HT-29 (cell line): ENCODE results near the gene CHCHD4. TPM values are rescaled to one million over a fixed set of nuclear protein-coding genes. Genes with fewer than 3 reads are reported as not detected.

ENCODE experiments used
- DNase-seq: peaks from one replicate; pipeline ENCODE4 v3.0.0-alpha.2; 2015; ENCODE audit warnings: low spot score
- total RNA-seq: library from RNA; depleted of rRNA; stranded (reverse); fragments of >200 nt; shearing (Covaris generic); gene quantifications from 2 replicates; pipeline ENCODE4 v1.2.3, GENCODE V29; 2014; rRNA removed

CHCHD4 gene
- 11.7 and 15.1 TPM in 2 replicates for total RNA-seq

DNA sequence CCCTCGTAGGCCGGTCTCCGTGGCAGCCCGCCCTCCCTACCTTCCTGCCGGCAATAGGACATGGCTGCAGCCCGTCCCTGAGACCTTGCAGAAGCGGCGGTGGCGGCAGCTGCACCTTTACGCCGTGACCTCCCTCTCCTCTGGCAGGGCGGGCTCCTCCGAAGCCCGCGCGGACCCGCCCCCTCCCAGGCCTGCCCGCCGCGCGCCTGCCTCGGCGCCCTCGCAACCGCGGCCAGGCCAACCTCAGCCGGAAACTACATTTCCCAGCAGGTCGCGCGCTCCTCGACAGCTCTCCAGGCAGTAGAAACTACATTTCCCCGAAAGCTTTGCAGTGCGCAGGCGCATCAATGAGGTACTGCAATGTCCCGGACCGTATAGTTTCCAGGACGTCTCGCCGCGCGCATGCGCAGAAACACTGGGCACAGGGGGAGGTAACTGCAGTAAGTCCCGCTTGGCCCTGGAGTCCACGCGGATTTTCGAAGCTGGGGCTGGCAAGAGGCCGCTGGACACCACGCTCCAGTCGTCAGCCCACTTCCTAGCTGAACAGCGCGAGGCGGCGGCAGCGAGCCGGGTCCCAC, at the start of gene CHCHD4, which contains the start of gene TMEM43:
CHCHD4 (minus strand) TSS at position 256 of the 578 bp plus-strand sequence; CDS start at position 62, 194 bp downstream.
TMEM43 (plus strand) TSS at position 438 of the 578 bp plus-strand sequence. CDS start 142 bp downstream, outside the sequence.
- peak; percentile 94 for DNase-seq

DNA sequence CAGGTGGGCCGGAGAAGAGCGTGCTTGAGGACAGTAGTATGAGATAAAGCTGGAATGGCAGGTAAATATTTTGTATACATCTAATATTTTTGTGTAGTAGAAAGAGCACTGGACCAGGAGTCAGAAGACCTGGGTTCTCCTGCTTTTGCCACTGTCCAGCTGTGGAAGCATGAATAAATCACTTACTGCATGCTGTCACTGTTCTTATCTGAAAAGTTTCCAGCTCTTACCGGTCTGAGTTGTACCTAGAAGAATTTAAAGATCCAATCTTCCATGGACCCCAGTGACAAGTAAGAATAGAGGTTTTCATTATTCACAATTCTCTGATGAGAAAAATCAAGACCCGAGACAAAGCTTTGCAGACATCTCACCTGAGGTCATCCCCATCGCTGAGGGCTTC, 47.8 kb upstream of the CHCHD4 start:
- no peak for DNase-seq

GRCh38 chr3:14170531-14171159, 46.0 kb upstream of the CHCHD4 start:
- no peak for DNase-seq

DNA sequence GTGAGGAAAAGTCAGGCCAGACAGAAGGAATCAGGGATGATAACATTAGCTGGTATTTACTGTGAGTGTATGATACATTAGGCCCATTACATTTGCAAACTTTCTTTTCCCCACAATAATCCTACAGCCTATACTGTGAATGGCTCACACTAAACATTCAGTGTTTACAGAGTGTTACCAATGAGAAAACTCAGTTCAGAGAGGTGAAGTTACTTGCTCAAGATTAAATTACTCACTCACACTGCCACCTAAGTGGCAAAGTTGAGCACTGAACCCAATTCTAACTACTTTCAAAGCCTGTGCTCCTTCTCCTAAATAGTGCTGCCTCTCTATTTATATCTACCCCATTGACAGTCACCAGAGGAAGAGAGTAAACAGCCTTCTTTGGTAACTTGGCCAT, 45.2 kb upstream of the CHCHD4 start:
- DNase-seq = no peak

- DNase-seq = no peak
Observed at GRCh38 chr3:14169435-14169834, 44.8 kb upstream of the CHCHD4 start.

DNA sequence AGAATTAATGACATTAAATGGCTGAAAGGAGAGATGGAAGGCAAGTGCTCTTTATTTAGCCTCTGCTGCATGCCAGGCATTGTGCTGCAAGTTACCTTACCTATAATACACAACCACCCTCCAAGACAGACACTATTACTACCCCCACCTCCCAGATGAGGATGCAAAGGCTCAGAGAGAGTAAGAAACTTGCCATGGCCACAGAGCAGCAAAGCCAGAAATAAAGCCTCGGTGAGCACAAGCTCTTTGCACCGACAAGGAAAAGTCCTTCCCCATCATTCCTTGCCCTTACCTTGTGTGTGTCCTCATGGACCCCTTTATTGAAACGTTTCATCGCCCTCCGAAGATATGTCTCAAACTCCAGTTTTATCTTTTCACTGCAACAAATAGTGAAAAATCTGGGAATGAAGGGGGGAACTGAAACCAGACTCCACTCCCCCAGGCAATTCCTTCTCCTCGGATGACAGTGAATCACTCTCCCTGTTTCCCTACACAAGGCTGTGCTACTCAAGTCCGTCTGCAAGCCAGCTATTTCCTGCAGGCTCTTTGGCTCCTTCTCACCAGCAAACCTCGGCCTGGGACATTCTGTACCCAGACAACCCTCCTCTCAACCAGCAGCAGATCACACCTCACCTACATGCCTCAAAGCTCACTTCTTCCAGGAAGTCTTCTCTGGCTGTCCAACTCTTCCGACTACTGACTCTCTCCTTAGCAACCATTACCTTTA, 42.4 kb upstream of the CHCHD4 start:
- DNase-seq = no peak

GRCh38 chr3:14162178-14162577, 37.5 kb upstream of the CHCHD4 start:
- DNase-seq = no peak

- no peak for DNase-seq
Observed at GRCh38 chr3:14161282-14161681, 36.6 kb upstream of the CHCHD4 start.

GRCh38 chr3:14159426-14159825, 34.8 kb upstream of the CHCHD4 start:
- no peak for DNase-seq

GRCh38 chr3:14158370-14158769, 33.7 kb upstream of the CHCHD4 start:
- no peak for DNase-seq

DNA sequence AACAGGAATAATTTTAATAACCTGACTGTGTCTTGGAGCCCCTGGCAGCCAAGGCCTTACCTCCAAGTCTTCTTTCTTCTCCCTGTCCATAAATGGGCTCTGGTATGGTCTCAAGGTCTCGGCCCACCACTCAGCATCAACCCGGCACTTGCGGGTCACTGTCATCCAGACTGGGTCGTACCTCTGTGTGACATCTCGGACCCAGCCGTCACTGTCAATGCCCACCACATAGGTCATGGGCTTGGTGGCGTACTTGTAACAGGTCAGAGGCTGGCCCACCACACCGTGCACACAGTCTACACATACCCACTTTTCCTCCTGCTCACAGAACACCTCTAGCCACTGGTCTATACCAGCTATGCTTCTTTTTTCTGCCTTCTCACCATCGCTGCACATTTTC, 33.3 kb upstream of the CHCHD4 start:
- no peak for DNase-seq

- DNase-seq = no peak
Observed at GRCh38 chr3:14156843-14157561, 32.3 kb upstream of the CHCHD4 start.

- DNase-seq = no peak
Observed at GRCh38 chr3:14156201-14156600, 31.5 kb upstream of the CHCHD4 start.

- DNase-seq = no peak
Observed at GRCh38 chr3:14154895-14155440, 30.3 kb upstream of the CHCHD4 start.

DNA sequence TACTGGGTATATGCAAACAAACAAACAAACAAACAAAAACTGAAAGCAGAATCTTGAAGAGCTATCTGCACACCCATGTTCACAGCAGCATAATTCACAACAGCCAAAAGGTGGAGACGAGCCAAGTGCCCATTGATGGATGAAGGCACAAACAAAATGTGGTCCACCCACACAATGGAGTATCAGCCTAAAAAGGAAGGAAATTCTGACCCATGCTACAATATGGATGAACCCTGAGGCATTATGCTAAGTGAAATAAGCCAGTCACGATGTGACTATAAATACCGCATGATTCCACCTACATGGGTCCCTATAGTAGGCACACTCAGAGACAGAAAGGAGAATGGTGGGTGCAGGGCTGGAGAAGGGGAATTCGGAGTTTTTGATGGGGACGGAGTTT, 29.6 kb upstream of the CHCHD4 start:
- no peak for DNase-seq

DNA sequence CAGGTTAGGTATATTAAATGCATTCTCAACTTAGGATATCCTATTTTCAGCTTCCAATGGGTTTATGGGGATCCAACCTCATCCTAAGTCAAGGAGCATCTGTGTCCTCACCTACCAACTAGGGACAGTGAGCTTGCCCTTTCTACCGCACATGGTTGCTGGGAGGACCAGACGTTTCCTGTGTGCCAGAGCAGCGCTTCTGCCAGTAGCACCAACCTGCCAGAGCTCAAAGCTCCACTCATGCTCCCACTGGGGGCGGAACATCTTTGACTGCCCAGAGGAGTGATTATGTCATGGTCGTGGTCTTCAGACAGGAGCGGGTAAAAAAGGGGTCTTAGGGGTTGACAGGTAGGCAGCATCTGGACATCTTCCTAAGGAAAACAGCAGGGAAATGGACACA, 29.0 kb upstream of the CHCHD4 start:
- no peak for DNase-seq

GRCh38 chr3:14152963-14153355, 28.3 kb upstream of the CHCHD4 start:
- no peak for DNase-seq

GRCh38 chr3:14152233-14152962, 27.7 kb upstream of the CHCHD4 start:
- peak; percentile 25 for DNase-seq

DNA sequence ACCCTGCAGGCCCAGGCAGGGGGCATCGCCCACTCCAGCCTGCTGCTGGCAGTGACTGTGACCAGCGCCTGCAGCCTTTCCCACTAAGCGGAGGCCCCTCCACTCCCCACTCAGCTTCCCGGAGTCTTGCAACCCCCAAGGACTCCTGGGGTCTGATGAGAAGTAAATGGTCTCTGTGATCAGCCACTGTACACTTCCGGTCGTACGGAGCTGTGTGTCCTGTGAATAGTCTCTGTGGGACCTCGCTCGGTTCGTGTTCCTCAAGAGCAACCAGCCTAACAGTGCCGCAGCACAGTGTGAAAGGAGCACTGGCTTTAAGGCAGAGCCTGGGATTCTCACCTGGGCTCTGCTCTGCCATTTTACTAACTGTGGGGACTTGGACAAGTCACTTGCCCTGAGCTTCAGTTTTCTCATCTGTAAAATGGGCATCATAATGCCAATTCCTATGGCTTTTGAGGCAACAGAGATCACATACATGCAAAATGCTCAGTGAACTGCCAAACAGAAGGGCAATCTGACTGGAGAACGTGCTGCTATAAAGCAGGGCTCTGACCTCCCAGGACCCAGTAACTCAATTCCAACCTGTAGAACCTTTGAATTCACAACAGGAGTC, 26.9 kb upstream of the CHCHD4 start:
- no peak for DNase-seq

DNA sequence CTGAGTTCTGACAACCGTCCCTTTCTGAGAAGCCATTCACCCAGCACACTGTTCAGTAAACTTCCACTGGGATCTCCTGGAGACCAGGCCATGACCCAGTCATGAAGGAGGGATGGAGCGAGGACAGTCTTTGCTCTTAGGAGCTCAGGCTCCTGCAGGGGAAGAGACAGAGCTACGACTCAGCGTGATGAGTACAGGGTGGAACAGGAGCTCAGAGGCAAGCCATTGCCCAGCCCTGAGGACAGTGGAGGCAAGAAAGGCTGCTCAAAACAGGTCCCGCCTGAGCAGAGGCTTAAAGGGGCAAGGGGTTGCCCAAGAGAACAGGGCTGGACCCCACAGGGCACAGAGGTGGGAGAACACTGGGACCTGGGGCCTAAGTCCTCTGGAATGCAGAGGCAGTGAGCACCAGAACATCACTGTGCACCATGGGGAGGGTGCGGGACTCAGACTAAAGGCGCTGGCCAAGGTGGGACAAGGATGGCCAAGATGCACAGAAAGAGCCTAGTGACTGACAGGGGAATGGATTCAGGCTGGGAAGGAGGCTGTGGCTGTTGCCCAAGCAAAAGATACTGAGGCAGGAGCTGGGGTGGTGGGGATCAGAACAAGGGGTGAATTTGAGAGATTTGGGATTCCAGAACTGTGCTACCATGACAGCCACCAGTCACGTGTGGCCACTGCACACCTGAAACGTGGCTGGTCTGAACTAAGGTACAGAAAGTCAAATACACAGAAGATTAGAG, 26.0 kb upstream of the CHCHD4 start:
- DNase-seq = no peak
